GM21367 (cell line): Measurements from ENCODE around the gene DYRK1A.
"Not testable (repeated sequence)": the region's sequence is repeated elsewhere in the genome, so short reads cannot be mapped to it uniquely, and the experiment has no call there.

ENCODE experiments used
- ATAC-seq: cut with Tn5 transposase; IDR thresholded peaks from one replicate; pipeline ENCODE4 v1.9.1; 2021; ENCODE audit not compliant: unreplicated experiment

The DYRK1A gene

DNA sequence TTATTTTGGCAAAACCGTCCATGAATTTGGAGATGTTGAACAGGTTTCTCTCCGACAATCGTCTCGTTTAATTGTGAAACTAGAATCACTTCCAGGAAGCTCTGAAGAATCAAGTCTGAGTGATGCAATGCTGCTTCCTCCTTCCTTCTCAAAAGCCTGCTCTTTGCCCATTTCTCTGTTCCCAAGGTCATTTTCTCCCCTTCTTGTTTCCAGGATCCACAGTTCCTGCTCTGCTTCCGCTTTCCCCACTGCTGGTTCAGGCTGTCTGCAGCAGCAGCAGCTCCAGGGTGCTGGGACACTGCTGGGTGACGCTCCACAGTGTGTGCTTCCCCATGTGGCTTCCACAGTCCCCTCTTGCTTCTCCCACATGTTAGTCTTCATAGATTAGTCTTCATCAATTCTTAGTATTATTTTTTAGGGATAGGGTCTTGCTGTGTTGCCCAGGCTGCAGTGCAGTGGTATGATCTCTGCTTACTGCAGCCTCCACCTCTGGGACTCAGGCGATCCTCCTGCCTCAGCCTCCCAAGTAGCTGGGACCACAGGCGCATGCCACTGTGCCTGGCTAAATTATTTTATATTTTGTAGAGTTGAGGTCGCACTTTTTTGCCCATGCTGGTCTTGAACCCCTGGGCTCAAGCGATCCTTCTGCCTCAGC lies 156.2 kb downstream of the DYRK1A start:
- no peak for ATAC-seq

DNA sequence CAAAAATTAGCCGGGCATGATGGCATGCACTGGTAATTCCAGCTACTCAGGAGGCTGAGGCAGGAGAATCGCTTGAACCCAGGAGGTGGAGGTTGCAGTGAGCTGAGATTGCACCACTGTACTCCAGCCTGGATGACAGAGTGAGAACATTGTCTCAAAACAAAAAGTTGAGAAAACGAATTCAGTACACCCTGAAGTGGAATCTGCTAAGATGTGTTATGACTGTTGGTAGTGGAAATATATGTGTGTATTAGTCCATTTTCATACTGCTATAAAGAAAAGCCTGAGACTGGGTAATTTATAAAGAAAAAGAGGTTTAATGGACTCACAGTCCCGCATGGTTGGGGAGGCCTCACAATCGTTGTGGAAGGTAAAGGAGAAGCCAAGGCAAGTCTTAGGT lies 158.4 kb downstream of the DYRK1A start:
- ATAC-seq: not testable (repeated sequence)

DNA sequence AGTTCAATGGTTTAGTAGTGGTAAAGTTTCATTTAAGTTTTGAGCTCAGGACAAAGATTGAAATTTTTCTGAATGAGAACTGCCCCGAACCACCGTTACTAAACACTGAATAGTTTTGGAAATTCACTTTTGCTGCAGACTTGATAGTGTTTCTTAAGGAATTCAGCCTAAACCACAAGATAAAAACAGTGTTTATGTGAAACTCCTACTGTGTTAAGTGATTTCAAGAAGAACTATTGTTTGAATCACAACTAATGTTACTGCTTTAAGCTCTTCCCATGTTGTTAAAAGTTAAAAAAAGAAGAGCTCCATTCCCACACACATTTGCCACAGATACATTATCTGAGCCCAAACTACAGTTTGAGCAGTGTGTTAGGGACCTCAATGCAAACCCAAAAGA lies 159.2 kb downstream of the DYRK1A start:
- no peak for ATAC-seq

DNA sequence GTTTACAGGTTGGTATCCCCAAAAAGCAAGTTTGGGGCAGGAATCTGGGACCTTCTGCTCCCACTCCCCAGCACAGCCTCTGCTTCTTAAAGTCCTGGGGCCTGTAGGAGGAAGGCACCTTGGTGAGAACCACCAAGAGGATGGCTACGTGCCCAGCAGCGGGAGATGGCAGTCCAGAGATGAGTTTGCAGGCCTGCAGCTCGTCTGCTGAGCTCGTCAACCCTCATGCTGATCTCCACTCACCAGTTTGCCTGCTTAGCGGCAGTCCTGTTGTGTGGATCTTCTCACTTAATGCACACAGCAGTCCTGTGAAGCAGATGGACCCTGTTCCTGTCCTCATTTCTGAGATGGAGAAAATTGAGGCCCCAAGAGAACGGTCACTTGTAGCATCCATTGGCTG lies 160.5 kb downstream of the DYRK1A start:
- no peak for ATAC-seq

DNA sequence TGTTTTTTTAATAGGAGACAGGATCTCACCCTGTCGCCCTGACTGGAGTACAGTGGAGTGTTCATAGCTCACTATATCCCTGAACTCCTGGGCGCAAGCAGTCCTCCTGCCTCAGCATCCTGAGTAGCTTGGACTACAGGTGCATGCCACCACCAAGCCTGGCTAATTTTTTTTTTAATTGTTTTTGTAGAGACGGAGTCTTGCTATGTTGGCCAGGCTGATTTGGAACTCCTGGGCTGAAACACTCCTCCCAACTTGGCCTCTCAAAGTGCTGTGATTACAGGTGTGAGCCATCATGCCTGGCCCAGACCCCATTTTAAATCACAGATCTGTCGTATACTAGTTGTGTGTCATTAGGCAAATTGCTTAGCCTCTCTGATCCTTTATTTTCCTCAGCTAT lies 161.1 kb downstream of the DYRK1A start:
- ATAC-seq: no peak

DNA sequence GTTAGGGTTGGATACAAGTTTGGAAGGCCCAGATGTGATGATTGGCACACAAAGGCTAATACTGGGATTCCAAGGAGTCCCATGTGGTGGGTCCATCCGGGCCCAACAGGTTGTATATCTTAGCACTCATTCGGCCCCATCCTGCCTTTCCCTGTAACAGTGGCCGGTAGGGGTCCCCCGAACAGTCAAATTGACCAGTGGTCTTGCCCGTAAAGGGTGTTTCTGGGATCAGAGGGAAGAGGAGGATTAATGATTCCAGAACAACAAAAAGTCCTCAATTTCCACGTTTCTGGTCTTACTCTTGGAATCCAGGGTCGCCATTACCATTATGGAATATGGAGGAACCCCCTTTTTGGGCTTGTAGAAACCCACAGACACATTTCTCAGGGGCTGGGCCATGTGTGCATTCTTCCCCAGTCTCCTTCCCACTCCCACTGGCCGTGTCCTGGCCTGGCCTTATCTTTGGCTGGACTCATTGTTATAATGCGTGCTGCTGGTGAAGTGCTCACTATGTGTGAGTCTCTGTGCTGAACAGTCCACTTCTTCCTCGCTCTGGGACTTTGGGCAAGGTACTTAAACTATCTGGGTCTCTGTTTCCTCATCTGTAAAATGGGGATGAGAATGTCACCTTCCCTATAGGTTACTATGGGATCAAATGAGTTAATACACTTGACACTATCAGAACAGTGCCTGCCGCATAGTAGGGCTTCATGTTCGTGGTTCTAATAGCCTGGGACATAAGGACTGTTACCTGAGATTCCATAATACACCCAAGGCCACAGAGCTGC lies 161.8 kb downstream of the DYRK1A start:
- ATAC-seq: no peak

DNA sequence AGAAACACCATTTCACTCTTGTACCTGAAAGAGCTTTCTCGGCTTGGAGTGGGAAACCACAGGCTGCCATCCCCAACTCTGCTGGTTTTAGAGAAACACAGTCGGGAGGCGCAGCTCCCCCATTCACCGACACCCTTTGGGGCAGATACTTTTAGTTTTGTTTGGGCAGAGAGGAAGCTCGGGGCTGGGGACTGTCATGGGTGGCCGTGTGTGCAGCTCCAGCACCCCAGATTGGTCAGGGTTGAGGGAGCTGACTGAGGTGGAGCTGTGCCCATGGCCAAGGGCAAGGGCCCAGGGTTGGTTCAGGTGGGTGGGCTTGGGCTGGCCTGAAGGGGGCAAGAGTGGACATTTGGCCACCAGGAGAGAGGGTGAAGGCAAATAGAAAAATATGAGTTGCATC lies 163.1 kb downstream of the DYRK1A start:
- ATAC-seq: no peak

DNA sequence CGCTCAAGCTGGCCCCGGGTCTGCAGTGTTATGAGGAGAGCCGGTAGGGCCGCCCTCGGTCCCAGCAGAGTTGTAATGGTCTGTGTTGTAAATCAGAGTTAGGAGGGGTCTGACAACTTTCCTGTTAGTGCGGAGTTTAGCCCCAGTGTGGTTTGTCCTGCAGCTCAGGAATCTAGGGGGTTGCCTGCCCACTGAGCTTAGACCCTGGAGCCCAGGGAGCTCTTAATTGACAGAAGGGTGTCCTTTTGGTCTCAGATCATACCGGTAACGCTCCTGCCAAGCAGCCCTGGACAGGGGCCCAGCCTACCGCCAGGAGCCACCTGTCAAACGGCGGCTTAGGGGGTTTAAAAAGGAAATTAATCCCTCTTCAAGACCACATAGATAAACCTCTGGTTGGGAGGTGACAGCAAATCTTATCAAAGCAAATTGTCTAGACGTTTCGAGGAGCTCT lies 164.4 kb downstream of the DYRK1A start:
- ATAC-seq: no peak

DNA sequence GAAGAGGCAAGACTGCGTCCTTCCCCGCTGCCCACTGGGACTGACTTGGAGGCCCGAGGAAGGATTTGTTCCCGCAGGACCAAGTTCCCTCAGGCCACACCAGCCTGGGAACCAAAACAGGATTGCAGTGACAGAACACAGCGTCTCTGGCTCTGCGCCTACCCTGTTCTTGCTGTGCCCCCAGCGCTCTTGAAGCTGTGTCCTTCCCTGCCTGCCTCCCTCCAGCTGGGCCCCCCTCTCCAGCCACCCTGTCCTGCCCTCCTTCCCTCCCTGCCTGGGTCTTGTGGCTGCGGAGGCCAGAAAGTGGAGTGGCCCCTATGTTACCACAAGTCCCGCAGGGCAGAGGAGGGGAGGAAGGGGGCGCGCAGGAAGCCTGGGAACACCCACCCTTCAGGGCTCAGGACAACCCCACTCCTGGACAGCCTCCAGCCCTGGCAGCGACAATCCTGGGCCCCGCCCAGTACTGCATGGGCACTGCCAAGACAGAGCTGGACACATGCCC lies 164.9 kb downstream of the DYRK1A start:
- no peak for ATAC-seq

DNA sequence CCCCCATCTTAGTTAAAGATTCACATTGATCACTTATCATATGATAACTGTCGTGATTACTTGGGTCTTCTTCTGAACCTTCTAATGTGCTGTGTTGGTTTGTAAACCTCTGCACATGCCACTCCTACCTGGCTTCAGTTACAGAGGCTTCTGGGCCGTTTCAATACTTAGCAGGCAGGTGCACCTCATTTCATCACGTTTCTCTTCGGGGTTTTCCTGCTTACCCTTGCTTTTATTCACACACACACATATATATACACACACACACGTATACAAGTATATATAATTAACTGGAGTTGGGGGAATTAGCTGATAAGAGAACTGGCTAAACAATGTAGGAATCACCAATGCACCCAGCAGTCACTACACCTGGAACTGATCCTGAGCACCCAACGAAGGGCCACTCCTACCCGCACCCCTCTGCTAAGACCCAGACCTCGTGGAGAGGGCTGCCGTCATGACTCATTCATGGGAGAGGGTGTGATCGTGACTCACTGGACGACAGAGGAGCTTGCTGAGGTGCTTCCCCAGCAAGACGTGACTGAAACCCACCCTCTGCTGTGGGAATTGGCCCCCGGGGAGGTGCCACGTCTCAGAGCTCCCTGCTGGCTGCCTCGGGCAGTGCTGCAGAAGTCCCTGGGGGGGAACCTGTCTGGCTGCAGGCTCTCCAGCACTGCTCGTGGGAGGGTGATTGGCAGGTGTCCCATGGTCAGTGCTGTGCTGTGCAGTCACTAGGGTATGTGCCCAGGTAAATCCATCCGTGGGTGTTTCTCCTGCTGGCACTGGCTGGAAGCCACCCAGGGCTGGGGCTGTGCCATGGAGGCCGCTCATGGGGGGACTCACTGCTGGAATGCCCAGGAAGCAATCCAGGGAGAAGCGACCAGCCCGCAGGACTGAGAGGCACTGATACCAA lies 166.6 kb downstream of the DYRK1A start:
- peak; percentile 63 for ATAC-seq

DNA sequence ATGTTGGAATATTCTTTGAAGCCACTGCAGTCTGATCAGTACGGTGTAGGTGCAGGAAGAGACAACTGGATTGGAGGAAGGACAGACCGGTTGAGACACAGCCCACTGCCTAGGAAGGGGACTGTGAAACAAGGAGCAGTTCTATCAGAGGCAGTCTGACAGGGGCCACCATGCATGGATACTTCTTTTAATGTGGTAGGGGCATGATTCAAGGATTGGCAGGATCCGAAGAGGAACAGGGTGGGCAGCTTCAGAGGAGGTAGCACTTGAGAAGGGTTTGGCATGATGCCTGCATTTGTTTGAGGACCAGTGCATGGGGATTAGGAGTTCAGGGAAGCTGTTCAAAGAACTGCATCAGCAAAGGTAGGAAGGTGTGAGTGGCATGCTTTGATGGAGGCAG lies 167.9 kb downstream of the DYRK1A start:
- no peak for ATAC-seq

DNA sequence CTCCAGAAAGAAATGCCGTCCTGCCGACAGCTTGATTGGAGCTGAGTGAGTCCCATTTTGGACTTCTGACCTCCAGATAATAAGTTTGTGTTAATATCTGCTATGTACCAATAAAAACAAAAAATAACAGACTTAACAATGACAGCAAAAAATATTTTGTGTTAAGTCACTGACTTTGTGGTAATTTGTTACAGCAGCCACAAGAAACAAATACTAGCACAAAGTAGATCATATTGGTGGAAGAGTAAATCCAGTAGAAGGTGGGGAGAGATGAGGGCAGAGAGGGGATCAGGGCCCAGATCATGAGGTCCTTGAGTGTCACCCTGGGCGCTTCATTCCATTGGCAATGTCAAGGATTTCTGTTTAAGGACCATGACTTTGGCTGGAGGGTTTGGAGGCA lies 168.6 kb downstream of the DYRK1A start:
- ATAC-seq: no peak

DNA sequence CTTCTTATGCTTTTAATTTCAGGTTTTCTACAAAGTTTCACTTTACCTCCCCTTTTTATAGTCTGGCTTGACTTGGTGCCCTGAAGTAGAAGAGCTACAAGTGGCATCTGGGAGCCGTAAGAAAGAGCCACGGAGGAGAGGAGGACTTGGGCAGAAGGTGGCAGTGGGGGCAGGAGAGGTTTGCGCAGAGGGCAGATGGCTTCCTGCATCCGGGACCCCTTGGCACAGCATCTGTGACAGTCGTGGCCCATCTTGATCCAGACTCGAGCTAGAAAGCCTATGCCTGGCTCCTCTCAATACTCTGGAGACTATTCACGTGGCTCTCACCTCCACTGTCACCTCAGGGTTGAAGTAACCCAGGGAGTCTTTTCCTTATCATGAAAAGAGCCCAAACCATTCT lies 169.1 kb downstream of the DYRK1A start:
- ATAC-seq: no peak

DNA sequence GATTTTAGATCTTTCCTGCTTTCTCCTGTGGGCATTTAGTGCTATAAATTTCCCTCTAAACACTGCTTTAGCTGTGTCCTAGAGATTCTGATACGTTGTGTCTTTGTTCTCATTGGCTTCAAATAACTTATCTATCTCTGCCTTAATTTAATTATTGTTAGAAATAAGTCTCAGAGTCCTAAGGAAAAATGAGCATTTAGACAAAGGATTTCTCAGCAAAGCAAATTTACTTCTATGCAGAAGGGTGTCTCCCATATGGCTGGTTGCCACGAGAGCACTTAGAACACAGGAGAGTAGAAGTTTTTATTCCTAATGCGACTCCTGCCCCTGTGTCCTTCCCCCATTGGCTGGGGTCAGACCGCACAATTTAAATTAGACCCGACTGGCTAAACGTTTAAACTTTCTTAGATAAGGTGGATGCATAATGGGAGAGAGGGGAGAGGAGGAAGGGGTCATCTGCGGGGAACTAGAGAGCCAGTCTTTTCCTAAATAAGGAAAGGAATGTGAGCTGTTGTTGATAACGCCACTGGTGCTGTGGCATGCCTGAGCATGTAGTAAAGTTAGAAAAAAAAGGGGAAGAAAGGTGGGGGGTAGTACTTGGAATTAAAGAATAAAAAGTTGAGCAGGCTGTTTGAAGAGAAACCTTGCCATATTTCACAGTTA lies 170.2 kb downstream of the DYRK1A start:
- ATAC-seq: no peak

DNA sequence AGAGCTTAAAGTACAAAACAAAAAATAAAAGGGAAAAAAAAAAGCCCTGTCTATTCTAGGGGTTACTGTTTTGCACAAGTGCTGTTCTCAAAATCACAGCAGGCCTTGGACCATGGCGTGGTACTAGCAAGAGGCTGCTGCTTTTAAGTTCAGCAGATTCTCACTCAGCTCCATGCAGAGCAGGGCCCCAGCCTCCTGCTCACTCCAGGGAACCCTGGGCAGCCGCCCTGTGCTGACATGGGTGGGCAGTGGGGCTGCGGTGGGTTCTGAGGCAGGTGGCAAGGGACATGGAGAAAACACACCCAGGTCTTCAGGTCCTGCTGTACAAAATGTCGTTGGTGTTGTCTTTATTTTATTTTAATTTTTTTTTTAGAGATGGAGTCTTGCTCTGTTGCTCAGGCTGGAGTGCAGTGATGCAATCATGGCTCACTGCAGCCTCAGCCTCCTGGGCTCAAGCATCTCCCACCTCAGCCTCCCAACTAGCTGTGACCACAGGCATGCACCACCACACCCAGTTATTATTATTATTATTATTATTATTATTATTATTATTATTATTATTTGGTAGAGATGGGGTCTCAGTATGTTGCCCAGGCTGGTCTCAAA lies 170.9 kb downstream of the DYRK1A start:
- ATAC-seq: no peak

DNA sequence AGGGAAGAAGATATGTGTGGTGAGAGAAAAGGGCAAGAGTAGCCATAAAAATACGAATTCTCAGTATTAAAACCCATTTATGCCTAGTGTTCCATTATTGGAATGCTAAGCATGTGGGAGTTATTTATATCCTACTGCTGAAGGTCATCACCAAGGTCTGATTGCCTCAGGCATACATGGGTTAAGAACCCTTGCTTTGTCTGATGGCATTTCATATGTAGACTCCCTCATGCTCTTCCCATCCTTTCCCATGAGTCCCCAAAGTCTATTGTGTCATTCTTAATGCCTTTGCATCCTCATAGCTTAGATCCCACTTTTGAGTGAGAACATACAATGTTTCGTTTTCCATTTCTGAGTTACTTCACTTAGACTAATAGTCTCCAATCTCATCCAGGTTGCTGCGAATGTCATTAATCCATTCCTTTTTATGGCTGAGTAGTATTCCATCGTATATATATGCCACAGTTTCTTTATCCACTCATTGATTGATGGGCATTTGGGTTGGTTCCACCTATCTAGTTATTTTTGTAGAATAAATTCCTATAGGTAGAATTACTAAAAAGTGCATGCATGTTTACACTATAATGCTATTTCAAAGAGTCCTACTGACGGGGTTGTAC lies 172.5 kb downstream of the DYRK1A start:
- no peak for ATAC-seq

DNA sequence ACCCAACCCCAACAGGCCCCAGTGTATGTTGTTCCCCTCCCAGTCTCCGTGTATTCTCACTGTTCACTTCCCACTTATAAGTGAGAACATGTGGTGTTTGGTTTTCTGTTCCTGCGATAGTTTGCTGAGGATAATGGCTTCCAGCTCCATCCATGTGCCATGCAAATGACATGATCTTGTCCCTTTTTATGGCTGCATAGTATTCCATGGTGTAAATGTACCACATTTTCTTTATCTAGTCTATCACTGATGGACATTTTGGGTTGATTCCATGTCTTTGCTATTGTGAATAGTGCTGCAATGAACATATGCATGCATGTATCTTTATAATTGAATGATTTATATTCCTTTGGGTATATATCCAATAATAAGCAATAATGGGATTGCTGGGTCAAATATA lies 174.6 kb downstream of the DYRK1A start:
- ATAC-seq: not testable (repeated sequence)

DNA sequence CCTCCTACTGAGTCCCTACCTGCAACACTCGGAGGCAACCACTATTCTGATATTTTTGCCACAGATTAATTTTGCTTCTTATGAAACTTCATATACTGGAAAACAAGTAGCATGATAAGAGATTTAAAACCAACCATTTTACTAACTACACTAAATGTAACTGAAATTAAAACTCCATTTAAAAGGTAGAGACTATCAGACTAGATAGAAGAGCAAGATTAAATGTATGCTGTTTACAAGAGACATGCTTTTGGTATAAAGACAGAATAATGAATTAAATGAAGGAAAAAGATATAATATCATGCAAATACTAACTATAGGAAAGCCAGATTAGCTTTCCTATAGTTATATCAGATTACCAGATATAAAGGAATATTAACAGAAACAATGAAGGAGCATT lies 175.9 kb downstream of the DYRK1A start:
- ATAC-seq: no peak

DNA sequence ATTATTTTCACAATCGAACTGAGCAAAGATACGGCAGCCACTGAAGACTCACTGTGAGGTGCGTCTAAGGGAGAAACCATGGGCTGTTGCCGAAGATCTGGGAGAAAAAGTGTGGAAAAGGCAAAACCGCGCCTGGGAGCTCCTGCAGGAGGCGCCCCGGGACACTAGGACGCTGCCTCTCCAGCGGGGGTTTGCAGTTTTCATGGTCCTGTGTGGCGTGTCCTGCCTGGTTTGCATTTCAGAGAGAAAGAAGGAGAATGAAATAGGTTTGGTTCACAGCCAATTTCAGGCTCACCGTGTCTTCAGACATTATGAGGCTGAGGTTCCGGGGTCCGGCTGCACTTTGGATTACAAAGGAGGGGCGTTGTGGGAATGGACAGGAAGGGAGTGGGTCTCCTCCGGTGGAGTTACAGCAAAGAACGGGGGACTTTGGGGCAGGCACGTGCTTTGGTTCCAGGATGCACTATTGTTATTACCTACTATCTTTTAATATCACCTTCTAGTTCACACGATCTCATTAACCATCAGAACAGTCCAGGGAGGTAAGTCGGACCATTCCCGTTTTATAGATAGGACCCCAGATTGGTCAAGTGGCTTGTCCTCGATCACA lies 179.8 kb downstream of the DYRK1A start:
- no peak for ATAC-seq
